CD14-positive monocyte (primary cell): ENCODE data around the gene SCARB2. TPM values are rescaled to one million over a fixed set of nuclear protein-coding genes. Genes with fewer than 3 reads are reported as not detected.

Source experiments
- DNase-seq, 3 donors: peaks; one replicate each; pipeline ENCODE4 v3.0.0-alpha.2; 2011 to 2022
- H2AFZ ChIP-seq: 2 replicates; pipeline ENCODE4 v1.6.0; 2012; ENCODE audit warnings: mild to moderate bottlenecking, low read depth, low read length, inconsistent platforms; ENCODE audit not compliant: insufficient read depth, poor library complexity, severe bottlenecking
- H3K27ac ChIP-seq, 2 donors: 1 replicate in 1 of 2; 2 replicates in 1 of 2; pipeline ENCODE4 v1.5.1; 2012 to 2013; ENCODE audit warnings: low read length in 2 of 2, control low read depth in 1 of 2, inconsistent platforms in 1 of 2, low read depth in 1 of 2, mild to moderate bottlenecking in 1 of 2
- H3K27me3 ChIP-seq, 2 donors: one replicate each; pipeline versions ENCODE4 v1.6.0 to v1.6.1; 2011 to 2013; ENCODE audit warnings: low read length in 2 of 2; ENCODE audit not compliant: control insufficient read depth in 2 of 2, insufficient read depth in 2 of 2
- H3K36me3 ChIP-seq, 2 donors: replicated peaks in 1 of 2; 1 replicate in 1 of 2; 2 replicates in 1 of 2; pipeline versions ENCODE4 v1.5.1 to v1.6.1; 2012 to 2013; ENCODE audit warnings: low read length in 2 of 2, control low read depth in 1 of 2, inconsistent platforms in 1 of 2, mild to moderate bottlenecking in 1 of 2; ENCODE audit not compliant: insufficient read depth in 2 of 2, control insufficient read depth in 1 of 2
- H3K4me1 ChIP-seq, 2 donors: 1 replicate in 1 of 2; 2 replicates in 1 of 2; pipeline versions ENCODE4 v1.5.1 to v1.6.1; 2012 to 2013; ENCODE audit warnings: low read length in 2 of 2, control low read depth in 1 of 2, inconsistent platforms in 1 of 2, mild to moderate bottlenecking in 1 of 2, moderate library complexity in 1 of 2; ENCODE audit not compliant: insufficient read depth in 2 of 2, control insufficient read depth in 1 of 2
- H3K4me2 ChIP-seq: replicated peaks from 2 replicates; pipeline ENCODE3; 2012; ENCODE audit warnings: low read length, moderate library complexity, mild to moderate bottlenecking; ENCODE audit not compliant: poor library complexity, severe bottlenecking; ENCODE audit errors: extremely low read depth
- H3K4me3 ChIP-seq, 3 experiments: fragments of 200-600 bp in 1 of 3; sonication (generic) in 1 of 3; replicated peaks in 1 of 3; 1 replicate in 2 of 3; 2 replicates in 1 of 3; pipeline ENCODE4 v1.5.1; 2011 to 2013; ENCODE audit warnings: low read length in 3 of 3, mild to moderate bottlenecking in 3 of 3, control low read depth in 2 of 3, low read depth in 2 of 3, inconsistent platforms in 1 of 3, moderate library complexity in 1 of 3
- H3K79me2 ChIP-seq: 2 replicates; pipeline ENCODE4 v1.6.0; 2012; ENCODE audit warnings: mild to moderate bottlenecking, control low read depth, inconsistent platforms, low read length, moderate library complexity; ENCODE audit not compliant: insufficient read depth
- H3K9ac ChIP-seq: 2 replicates; pipeline ENCODE4 v1.6.0; 2017; ENCODE audit warnings: low read length, mild to moderate bottlenecking; ENCODE audit not compliant: insufficient read depth, poor library complexity, severe bottlenecking
- H3K9me3 ChIP-seq, 2 donors: replicated peaks in 1 of 2; 1 replicate in 1 of 2; 2 replicates in 1 of 2; pipeline versions ENCODE4 v1.5.1 to v1.6.1; 2012 to 2013; ENCODE audit warnings: low read length in 2 of 2, control low read depth in 1 of 2; ENCODE audit not compliant: control insufficient read depth in 1 of 2, insufficient read depth in 1 of 2
- H4K20me1 ChIP-seq: 2 replicates; pipeline ENCODE4 v1.6.0; 2012; ENCODE audit warnings: mild to moderate bottlenecking, low read length, control low read depth, moderate library complexity; ENCODE audit not compliant: insufficient read depth
- H3K27ac Mint-ChIP-seq, 7 donors: one replicate each; pipeline ENCODE4 v1.8.0; 2020; ENCODE audit warnings: mild to moderate bottlenecking in 7 of 7, mixed read lengths in 7 of 7, moderate library complexity in 6 of 7, inconsistent platforms in 2 of 7
- H3K27me3 Mint-ChIP-seq, 3 donors: one replicate each; pipeline ENCODE4 v1.8.0; 2021 to 2022; ENCODE audit warnings: low read depth in 3 of 3, mild to moderate bottlenecking in 3 of 3, mixed read lengths in 3 of 3, moderate library complexity in 3 of 3, inconsistent platforms in 1 of 3
- H3K36me3 Mint-ChIP-seq, 2 donors: one replicate each; pipeline ENCODE4 v1.8.0; 2020; ENCODE audit warnings: mixed read lengths in 2 of 2, inconsistent platforms in 1 of 2, mild to moderate bottlenecking in 1 of 2
- H3K4me1 Mint-ChIP-seq: one replicate; pipeline ENCODE4 v1.8.0; 2020; ENCODE audit warnings: mild to moderate bottlenecking, mixed read lengths
- H3K4me3 Mint-ChIP-seq, 2 donors: one replicate each; pipeline ENCODE4 v1.8.0; 2020; ENCODE audit warnings: mild to moderate bottlenecking in 2 of 2, mixed read lengths in 2 of 2, moderate library complexity in 1 of 2
- H3K9me3 Mint-ChIP-seq, 7 donors: one replicate each; pipeline ENCODE4 v1.8.0; 2020 to 2022; ENCODE audit warnings: mixed read lengths in 7 of 7, mild to moderate bottlenecking in 6 of 7, moderate library complexity in 6 of 7, inconsistent platforms in 2 of 7
- CTCF ChIP-seq: fragments of 200-600 bp; IDR thresholded peaks from one replicate; pipeline ENCODE4 v1.8.0; 2022; ENCODE audit warnings: antibody characterized with exemption, mild to moderate bottlenecking
- WGBS: methylation state at CpG from one replicate; pipeline ENCODE4 v1.1.5; 2013; ENCODE audit warnings: missing lambda C conversion rate; ENCODE audit not compliant: insufficient coverage; 5-methylcytosine and 5-hydroxymethylcytosine counted together
- intact Hi-C, 2 donors: fragments of 100-400 bp; cut with micrococcal nuclease; formaldehyde crosslinking; loops; one replicate each; pipeline versions ENCODE4 v1.15.0 to v1.15.1; 2023
- polyA plus RNA-seq, 3 donors: library from polyadenylated mRNA; depleted of rRNA in 1 of 3; unstranded in 2 of 3; stranded (reverse) in 1 of 3; fragments of 300-500 nt in 2 of 3; fragments of >200 nt in 1 of 3; fragmentation: Illumina TruSeq in 2 of 3; gene quantifications; 1 replicate in 2 of 3; 2 replicates in 1 of 3; pipeline ENCODE4 v1.2.3, GENCODE V29; 2012 to 2021

SCARB2 gene
- polyA plus RNA-seq, 3 donors: 36.8 to 73.0 (median 53.5) TPM

GRCh38 chr4:76206222-76206942 is 7.2 kb downstream of the SCARB2 start:
- Histone ChIP-seq H3K27ac (no peak overlapping the region), H3K36me3 (peaks cover 0 to 8% of the 10 kb centered on the region in 2 donors), H3K9me3 (no peaks in the 10 kb centered on the region), H3K27me3 (no peaks in the 10 kb centered on the region), H3K4me2 (no peak overlapping the region), H4K20me1 (peaks cover 89% of the 10 kb centered on the region), H3K4me3 (no peak overlapping the region), H3K4me1 (peaks cover 37 to 39% of the 10 kb centered on the region in 2 donors), H2AFZ (no peak overlapping the region), H3K9ac (no peak overlapping the region), H3K79me2 (peaks cover 90% of the 10 kb centered on the region)
- Mint-ChIP-seq H3K27me3 (peaks cover 0 to 3% (median 0%) of the 10 kb centered on the region in 3 donors), H3K27ac (no peak overlapping the region), H3K9me3 (no peaks in the 10 kb centered on the region), H3K4me3 (no peak overlapping the region), H3K36me3 (peaks cover 2 to 6% of the 10 kb centered on the region in 2 donors), H3K4me1 (peaks cover 57% of the 10 kb centered on the region)
- TF ChIP-seq CTCF: no peak
- WGBS: no CpG with 5 or more reads among the region's 7 CpGs
- DNase-seq: no peak
- intact Hi-C loops: no loop called here

- Histone ChIP-seq H3K4me3 (no peak overlapping the region), H3K79me2 (peaks cover 91% of the 10 kb centered on the region)
- TF ChIP-seq CTCF: no peak
Observed at GRCh38 chr4:76205476-76205875, 8.1 kb downstream of the SCARB2 start.

More at GRCh38 chr4:76205476-76205875, 8.1 kb downstream of the SCARB2 start:
- Mint-ChIP-seq H3K36me3 (peaks cover 2 to 6% of the 10 kb centered on the region in 2 donors), H3K27ac (no peak overlapping the region), H3K4me3 (no peak overlapping the region), H3K4me1 (peaks cover 57% of the 10 kb centered on the region), H3K9me3 (no peaks in the 10 kb centered on the region), H3K27me3 (peaks cover 0 to 3% (median 0%) of the 10 kb centered on the region in 3 donors)
- H3K27me3 ChIP-seq: no peaks in the 10 kb centered on the region
- peaks cover 0 to 8% of the 10 kb centered on the region in 2 donors for H3K36me3 ChIP-seq
- intact Hi-C loops: no loop called here
- no peak overlapping the region for H3K9ac ChIP-seq
- peaks cover 33 to 38% of the 10 kb centered on the region in 2 donors for H3K4me1 ChIP-seq
- no peaks in the 10 kb centered on the region for H3K9me3 ChIP-seq
- no peak overlapping the region for H2AFZ ChIP-seq
- H3K27ac ChIP-seq: no peak overlapping the region
- DNase-seq: no peak
- H4K20me1 ChIP-seq: peaks cover 95% of the 10 kb centered on the region
- H3K4me2 ChIP-seq: no peak overlapping the region
